Measurements from ENCODE around the gene DTNBP1. TPM values are rescaled to one million over a fixed set of nuclear protein-coding genes. Genes with fewer than 3 reads are reported as not detected.
"Not testable (repeated sequence)": the region's sequence is repeated elsewhere in the genome, so short reads cannot be mapped to it uniquely, and the experiment has no call there.

DTNBP1 gene
- total and polyA plus RNA-seq, 11 donors = 7.0 to 38.4 (median 18.5) TPM

DNA sequence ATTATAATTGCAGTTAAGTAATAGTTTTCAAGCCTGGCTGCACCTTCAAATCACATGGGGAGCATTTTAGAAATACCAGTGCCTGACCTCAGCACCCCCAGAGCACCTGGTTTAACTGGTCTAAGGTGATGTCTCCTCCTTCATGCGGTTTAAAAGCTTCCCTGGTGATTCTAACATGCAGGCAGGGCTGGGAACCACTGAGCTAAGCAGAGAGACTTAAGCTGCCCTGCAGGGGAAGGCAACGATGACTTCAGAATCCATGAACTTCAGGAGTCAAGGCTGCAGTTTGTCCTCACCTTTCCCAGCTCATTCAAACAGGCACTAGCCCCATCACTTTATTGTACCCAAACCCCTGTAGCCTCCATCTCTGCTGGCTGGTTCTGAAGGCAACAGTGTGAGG is 6.1 kb upstream of the DTNBP1 start:
- Histone ChIP-seq H3K27ac (no peak overlapping the region), H3K9me3 (no peaks in the 10 kb centered on the region), H3K27me3 (no peaks in the 10 kb centered on the region), H3K36me3 (no peaks in the 10 kb centered on the region), H3K4me3 (no peak overlapping the region), H3K4me1 (peaks cover 0 to under 1% (median 0%) of the 10 kb centered on the region in 12 donors)
- 54 to 62% (median 60%) methylated on average over 2 of the region's 2 CpGs for WGBS, 4 donors
- DNase-seq (no peak), ATAC-seq (no peak)
- no peak for TF ChIP-seq POLR2A (IDR thresholded peaks at IDR 0.05)
- TF ChIP-seq, protein P1, sequence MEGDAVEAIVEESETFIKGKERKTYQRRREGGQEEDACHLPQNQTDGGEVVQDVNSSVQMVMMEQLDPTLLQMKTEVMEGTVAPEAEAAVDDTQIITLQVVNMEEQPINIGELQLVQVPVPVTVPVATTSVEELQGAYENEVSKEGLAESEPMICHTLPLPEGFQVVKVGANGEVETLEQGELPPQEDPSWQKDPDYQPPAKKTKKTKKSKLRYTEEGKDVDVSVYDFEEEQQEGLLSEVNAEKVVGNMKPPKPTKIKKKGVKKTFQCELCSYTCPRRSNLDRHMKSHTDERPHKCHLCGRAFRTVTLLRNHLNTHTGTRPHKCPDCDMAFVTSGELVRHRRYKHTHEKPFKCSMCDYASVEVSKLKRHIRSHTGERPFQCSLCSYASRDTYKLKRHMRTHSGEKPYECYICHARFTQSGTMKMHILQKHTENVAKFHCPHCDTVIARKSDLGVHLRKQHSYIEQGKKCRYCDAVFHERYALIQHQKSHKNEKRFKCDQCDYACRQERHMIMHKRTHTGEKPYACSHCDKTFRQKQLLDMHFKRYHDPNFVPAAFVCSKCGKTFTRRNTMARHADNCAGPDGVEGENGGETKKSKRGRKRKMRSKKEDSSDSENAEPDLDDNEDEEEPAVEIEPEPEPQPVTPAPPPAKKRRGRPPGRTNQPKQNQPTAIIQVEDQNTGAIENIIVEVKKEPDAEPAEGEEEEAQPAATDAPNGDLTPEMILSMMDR (IDR thresholded peaks at IDR 0.05) = no peak
- intact Hi-C loops (cut with DNase I) = no loop called here

DNA sequence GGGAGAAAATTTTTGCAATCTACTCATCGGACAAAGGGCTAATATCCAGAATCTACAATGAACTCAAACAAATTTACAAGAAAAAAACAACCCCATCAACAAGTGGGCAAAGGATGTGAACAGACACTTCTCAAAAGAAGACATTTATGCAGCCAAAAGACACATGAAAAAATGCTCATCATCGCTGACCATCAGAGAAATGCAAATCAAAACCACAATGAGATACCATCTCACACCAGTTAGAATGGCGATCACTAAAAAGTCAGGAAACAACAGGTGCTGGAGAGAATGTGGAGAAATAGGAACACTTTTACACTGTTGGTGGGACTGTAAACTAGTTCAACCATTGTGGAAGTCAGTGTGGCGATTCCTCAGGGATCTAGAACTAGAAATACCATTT is 4.1 kb upstream of the DTNBP1 start:
- H3K4me3 ChIP-seq; ATAC-seq; H3K27me3 ChIP-seq; H3K9me3 ChIP-seq; DNase-seq; intact Hi-C loops (cut with DNase I); H3K36me3 ChIP-seq; H3K27ac ChIP-seq: not testable (repeated sequence)
- 83 to 95% (median 87%) methylated on average over 3 of the region's 4 CpGs for WGBS, 4 donors
- peaks cover 0 to 10% (median 2%) of the 10 kb centered on the region in 12 donors for H3K4me1 ChIP-seq

DNA sequence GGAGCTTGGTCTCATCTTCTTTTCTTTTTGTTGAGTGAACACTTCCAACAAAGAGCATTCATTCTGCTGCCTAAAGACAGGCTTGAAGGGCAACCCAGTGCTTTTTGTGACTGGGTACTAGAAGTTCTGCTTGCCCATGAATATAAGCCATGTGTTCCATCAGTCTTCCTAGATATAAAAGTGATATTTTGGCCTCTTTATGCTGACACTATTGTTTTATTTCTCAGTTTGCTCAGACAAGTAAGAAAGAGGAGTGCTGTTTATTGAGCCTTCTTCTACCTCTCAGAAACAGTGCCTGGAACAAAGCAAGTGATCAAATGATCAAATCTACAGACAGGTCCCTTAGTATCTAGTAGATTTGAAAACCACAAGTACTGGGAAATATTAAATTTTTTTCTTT is 2.4 kb upstream of the DTNBP1 start:
- Histone ChIP-seq H3K9me3 (no peaks in the 10 kb centered on the region), H3K4me3 (no peak overlapping the region)

DNA sequence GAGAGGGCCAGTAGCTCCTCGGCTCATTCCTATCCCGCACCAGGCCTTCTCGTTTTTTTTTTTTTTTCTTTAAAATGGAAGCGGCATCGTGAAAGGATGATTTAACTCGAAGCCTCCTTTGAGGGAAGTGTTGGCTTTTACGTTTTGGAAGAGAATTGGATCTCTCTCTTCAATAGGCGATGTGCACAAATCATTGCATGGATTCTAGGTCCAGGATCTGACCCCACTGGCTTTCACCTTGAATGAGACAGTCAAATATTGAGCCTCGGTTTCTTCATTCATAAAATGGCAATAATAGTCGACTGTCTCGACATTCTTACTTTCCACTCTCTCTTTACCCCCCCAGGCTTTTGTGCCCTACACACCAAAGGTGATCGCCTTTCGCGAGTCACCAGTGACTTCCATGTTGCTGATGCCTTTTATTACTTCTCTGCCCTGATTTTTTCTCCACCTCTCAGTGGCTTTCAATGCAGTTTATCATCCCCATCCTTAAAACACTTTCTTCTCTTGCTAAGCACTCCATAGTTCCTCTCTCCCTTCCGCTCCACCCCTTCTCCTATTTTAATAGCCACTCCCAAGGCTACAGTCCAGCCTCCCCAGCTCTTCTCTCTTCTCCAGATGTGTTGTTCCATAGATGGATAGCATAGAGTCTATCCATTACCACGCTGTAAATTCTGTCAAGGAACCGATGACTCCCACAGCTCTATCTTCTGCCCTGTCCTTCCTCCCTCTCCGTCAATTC is 473 bp upstream of the DTNBP1 start:
- DNase-seq (no peak), ATAC-seq (peak in 1 of 4 donors; percentile 1)
- Histone ChIP-seq H3K9me3 (no peaks in the 10 kb centered on the region), H3K4me1 (peaks cover 0 to 19% (median 5%) of the 10 kb centered on the region in 12 donors), H3K27me3 (no peaks in the 10 kb centered on the region), H3K27ac (peak overlapping the region in 8 of 12 donors; percentile 79 to 94 (median 86)), H3K4me3 (peak overlapping the region; percentile 49 to 99 (median 91)), H3K36me3 (peaks cover 0 to 5% (median 0%) of the 10 kb centered on the region in 9 donors)
- 45 to 50% (median 47%) methylated on average over 18 of the region's 18 CpGs for WGBS, 4 donors
- intact Hi-C loops (cut with DNase I) = no loop called here
- TF ChIP-seq POLR2A (IDR thresholded peaks at IDR 0.05) = no peak
- TF ChIP-seq, protein P1 (IDR thresholded peaks at IDR 0.05) = no peak

More for the DNA sequence above, 2.4 kb upstream of the DTNBP1 start:
- Histone ChIP-seq H3K27me3 (no peaks in the 10 kb centered on the region), H3K27ac (no peak overlapping the region), H3K4me1 (peaks cover 0 to 19% (median 5%) of the 10 kb centered on the region in 12 donors), H3K36me3 (peaks cover 0 to 2% (median 0%) of the 10 kb centered on the region in 9 donors)
- DNase-seq (no peak), ATAC-seq (no peak)
- TF ChIP-seq, protein P1 (IDR thresholded peaks at IDR 0.05) = no peak
- TF ChIP-seq POLR2A (IDR thresholded peaks at IDR 0.05) = no peak
- intact Hi-C loops (cut with DNase I) = no loop called here
